HUDEP-2 (cell line): ENCODE measurements around the gene ADGRV1.

ENCODE experiments used
- DNase-seq, 76 experiments: peaks; one replicate each; lab custom pipeline; 2025; ENCODE audit not compliant: unreplicated experiment in 76 of 76; lab: John Stamatoyannopoulos, UW

The ADGRV1 gene

DNA sequence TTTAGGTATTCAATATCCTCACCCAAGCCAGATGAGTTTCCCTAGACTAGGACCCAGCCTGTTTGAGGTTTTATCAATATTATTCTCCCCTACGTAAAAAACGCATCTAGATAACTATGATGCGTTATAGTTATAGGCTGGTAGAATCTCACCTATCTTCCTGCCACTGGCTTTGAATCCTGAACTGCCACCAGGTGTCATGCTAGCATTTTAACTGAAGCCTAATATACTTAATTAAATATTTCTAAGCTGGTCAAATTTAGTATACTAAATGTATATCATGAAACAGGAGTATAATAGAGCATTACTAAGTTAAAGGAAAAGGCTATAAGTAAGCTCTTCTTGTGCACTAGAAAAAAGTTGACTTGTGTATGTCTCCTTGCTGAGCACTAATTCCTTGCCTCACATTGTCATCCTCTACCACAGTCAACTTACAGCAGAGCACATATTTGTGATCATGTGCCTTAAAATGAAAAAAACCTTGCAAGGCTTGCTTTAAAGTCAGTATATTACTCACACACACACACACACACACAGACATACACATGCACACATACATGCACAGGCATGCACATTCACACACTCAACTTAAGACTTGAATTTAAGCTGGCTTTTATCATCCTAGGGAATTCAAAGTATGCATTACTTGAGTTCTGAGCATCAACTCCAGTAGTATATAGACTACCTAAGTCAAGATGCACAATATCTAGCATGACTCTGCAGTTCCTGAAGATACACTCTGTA lies 303.4 kb downstream of the ADGRV1 start:
- no peak for DNase-seq

DNA sequence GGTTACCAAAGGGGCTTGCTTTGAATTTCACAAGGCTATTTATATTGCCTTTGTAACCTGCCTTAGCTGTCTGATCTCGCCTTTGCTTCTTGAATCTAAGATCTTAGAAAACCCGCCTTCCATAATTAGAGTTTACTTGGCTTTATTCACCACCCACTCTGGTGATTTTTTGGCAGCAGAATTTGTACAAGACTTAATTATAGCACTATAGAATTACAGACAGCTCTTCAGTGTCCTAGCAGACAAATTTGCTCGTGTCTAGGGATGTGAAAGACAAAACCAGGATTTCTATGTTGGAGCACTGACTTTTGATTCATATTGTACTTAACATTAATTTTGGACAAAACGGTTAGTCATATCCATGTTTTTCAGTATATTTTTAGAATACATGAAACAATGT lies 306.6 kb downstream of the ADGRV1 start:
- DNase-seq: no peak

DNA sequence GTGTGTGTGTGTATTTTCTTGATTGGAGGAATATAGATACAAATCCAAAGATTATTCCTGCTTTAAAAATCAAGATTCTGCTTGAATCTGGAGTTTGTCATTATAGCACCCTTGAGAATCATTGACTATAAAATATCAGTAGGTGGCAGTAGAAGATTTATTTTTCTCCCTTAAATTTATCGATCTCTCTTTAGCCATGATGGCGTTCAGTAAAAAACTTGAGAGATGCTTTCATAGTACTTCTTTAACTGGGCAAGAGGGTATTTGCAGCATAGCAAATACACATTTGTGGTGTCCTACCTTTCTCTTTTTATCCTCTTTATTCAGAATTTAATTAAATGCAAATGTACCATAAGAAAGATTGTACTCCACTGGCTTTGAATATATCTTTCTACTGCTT lies 307.7 kb downstream of the ADGRV1 start:
- DNase-seq: peak in 15 of 76 experiments; percentile 2 to 39 (median 16)

DNA sequence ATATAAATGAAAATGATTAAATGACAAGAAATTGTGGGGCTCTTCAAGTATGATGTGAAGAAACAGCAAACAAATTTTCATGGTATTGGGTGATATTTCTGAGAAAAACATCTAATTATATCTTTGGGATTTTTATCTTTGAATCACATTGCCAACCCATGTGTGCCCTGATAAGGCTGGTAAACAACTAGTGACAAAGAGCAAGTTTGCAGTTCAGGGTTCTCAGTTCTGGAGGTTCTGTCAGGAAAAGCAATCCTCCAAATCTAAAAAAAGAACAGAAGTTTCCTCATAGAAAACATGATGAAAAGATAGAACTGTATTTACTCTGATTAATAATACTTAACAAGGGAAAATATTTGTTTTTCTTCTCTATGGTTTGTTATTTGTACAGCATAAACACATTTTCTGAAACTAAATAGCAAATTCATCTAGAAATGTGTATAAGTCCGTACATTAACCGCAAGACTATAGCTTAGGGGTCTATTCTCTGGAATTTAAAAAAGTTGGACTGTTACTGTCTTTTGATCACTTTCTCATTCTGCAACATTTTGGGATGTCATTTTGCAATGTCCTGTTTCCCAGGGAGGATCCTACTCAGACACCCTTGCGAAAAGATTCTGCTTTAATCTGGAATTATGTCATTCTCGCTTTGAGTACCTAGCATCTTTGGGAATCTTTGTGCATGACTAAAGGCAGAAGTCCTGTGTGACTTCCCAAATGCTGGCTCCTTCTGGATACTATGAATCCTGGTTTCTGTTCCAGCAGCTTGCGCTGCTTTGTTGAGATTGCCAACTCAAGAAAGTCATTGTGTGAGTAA lies 308.5 kb downstream of the ADGRV1 start:
- DNase-seq: peak in 23 of 76 experiments; percentile 2 to 72 (median 28)

DNA sequence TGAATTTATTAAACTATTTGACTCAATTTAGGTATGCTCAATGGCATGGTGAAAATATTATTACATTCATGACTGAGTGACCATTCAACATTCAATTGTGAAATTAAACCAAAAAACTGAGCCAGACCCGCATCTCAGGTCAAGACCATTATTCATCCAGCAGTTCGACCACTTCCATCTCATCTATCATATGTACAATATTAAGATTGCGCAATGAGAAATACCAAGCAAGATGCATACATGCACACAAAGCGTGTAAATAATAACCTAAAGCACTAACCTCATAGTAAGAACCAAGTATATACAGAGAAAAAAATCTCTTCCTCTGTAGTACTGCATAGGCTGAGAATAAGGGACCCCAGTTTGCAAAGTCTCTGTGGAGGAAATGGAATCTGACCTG lies 310.2 kb downstream of the ADGRV1 start:
- no peak for DNase-seq

DNA sequence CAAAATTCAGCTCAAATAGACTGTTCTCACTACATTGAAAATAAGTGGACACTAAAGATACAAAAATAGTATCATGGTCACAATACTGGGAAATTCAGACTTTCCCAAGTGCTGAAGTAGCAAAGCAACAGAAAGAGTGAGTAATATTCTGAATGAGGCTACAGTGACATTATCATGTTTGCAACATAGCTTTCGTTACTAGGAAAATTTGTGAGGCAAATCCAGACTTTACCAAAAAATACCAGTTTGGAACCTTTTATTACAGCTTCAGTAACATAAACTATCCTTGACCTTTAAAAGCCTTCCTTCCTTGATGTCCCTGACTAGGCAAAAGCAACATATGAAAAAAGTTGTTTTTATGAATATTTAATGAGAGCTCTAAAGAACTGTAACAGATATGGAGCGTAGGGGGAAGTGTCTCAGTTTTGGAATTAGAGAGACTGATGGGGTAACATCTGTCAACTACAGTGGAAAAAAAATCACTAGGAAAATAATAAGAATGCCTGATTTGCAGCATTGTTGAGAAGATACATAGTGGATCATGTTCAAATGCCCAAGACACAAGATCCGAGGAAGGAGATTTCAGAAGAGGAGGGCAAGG lies 312.9 kb downstream of the ADGRV1 start:
- DNase-seq: no peak

DNA sequence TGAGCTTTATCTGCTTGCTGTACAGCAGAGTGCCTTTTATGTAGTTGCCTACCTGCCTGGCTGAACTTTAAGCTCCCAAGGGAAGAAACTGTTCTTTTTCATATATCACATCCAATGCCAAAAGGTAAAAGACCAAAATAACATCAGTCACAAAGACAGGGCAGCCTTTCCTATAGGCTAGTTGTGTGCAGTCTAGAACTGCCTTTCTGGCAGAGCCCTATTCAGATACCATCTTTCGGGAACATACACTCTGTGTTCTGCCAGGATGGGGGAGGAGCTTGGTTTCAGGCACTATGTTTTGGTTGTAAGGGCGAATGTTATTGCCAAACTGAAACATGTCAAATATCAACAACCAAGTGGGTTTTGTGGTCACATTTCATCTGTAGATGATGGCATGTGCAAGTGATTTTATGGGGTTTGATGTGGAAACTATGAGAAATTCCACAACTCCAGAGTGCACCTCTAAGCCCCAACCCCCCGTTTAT lies 314.5 kb downstream of the ADGRV1 start:
- DNase-seq: no peak

DNA sequence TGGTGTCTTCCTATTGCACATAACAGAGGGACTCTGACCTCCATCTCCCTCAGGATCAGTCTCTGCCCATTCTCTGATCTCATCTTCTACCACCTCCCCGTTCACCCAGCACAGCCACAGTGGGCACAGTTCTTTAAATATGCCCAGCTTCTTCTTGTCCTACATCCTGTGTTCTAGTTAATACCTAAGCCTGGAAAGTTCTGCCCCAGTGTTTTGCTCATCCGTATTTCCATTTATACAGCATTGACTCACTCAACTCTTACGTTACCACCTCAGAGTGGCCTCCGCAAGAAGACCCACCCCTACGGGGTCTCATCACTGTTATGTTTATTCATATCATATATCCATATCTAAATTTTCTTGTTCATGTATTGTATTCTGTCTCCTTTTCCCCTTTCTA lies 315.5 kb downstream of the ADGRV1 start:
- no peak for DNase-seq

DNA sequence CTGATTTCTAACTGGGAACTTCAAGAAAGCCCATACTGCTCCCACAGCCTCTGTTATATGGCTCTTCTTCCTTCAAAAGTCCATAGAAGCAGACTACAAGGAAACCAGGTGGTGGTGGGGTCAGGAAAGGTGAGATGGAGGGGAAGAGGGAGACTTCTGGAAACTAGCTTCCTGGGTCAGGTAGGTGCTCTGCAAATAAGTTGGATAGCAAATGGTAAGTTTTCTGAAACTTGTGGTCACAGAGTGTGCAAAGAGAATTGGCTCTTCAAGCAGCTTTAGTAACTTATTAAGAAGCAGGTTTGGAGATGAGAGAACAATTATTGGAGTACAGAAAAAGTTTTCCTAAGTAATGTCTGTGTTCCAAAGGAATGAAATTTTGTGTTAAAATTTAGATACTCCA lies 316.9 kb downstream of the ADGRV1 start:
- no peak for DNase-seq

DNA sequence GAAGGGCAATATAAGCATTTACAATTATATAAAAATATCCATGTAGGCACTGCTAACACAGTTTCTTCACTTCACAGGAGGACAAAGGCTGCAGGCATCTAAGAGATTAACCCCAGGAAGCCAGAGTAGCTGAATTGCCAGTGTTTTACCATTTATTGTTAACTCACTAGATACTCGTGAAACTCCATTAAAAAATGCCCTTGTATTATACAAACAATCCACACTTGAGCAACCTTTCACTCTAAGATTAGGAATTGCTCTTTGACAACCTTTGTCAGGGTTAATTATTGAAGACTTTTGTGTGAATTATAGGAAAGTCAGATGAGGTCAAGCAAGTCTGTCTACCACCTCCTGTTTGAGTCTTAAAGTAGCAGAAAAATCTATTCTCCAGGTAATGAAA lies 317.8 kb downstream of the ADGRV1 start:
- no peak for DNase-seq

DNA sequence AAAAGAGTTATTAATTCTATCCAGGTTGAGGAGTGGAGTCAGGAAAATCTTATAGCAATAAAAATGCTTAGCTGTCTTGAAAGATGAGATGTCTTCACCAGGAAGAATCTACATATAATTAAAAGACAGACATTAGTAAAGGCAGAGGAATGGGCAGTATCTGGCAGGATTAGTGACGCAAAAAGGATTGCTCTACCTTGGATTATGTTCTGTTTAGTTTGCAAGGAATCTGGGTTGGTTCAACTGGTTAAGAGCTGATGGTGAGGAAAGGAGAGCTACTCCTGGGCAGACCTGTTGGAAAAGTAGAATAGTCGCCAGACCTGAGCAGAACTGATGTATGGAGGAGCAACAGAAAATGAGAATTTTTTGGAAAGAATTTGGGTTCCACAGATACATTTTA lies 318.5 kb downstream of the ADGRV1 start:
- DNase-seq: no peak

DNA sequence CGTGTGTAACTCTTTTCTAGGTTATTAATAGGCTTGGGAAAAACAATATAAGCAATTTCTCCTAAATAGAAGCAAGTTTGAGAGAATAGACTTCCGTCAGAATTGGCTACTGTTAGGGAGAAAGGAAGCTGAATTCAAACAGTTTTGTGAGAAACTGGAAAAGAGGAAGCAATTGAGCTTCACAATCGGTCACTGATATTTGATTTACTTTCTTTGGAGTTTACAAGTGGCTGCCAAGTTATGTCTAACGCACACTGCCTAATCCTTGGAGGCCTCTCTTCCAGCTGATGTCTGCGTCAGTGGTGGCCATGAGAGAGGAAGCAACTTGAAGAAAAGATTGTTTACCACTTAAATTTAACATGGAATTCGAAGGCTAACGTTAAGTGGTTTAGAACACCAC lies 319.5 kb downstream of the ADGRV1 start:
- no peak for DNase-seq

DNA sequence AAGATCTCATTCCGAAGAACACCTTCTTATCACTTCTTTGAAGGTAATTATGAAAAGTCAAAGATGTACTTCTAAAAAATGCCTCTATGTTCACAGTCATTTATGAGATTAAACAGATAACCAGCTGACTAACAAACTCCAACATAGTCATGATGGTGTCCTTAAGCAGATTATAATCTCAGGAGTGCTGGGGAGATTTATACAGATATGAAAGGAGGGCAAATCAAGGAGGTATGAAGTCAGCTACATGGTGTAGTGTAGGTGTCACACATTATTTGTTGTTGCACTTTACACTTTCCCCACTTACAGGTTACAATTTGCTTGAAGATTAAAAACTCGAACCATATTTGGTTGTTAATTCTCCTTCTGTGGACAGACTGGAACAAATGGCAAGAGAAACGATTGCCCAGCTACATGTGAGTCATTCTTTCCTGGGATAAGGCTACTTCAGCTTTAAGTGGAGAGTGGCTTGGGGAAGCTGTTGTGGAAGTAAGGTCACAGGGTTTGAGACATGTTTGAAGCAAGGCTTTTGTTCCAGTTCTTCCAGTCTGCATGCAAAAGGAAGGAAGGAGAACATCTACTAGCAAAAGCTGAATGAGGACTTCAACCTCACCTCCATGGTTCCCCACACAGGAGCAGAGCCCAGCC lies 320.1 kb downstream of the ADGRV1 start:
- DNase-seq: no peak

DNA sequence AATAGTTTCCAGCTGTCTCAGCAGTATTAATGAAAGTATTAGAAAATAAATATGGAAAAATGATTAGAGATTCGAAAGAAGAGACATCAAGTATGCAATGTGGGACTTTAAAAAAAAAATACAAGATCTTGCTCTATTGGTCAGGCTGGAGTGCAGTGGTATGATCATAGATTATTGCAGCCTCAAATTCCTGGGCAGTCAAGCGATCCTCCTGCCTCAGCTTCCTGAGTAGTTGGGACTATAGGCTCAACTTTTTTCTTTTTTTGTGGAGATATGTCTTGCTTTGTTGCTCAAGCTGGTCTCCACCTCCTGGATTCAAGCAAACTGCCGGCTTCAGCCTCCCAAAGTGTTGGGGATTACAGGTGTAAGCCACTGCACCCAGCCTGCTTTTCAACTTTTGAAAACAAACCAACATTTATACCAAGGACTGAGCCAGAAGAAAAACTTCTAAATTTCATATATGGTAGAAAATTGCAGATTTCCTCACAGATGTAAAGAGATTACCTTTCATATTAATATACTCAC lies 323.1 kb downstream of the ADGRV1 start:
- no peak for DNase-seq

DNA sequence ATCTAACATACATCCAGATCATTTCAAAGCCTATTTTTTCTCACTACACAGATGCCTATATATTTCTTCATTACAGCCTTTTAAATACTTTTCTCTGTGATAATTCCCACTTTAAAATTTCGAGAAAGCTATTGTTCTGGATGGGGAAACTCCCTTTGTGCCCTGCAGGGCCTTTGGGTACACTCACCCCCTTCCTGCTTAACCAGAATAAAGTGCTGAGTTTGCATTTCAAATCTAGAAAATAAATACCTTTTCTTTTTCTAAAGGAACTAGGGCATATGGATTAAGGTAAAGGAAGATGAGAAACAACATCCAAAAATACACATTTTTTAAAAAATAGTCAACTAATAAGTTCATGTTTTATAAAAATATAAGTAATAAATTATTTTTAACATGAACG lies 323.9 kb downstream of the ADGRV1 start:
- no peak for DNase-seq

DNA sequence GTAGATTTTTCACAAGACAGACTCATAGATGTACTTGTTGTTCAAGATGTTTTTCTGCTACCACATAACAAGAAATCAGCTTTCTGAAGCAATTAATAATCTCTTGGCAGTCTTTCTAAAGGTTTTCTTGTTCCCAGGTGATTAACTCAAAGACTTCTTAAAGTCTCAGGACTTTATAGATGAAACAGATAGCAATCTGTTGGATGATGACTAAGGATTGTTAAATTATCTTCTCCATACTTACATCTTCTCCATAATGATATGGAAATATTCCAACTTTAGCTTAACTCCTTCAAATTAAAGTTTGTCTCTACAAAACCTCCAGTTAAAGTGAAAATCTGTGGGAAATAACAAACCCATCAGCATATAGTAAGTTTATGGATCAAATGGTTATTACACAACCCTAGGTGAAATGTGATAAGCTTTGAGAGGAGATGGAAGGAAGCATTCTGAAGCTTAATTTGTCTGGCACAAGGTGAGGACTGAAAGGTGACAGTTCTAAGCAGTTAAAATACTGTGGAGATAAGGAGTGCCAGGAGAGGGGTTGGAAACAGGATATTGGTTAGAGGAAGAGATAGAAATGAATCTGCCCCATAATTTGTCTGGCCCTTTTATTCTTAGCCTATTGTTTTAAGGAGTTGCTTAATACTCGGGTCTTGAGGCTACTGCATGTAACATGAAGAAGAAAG lies 326.7 kb downstream of the ADGRV1 start:
- no peak for DNase-seq

DNA sequence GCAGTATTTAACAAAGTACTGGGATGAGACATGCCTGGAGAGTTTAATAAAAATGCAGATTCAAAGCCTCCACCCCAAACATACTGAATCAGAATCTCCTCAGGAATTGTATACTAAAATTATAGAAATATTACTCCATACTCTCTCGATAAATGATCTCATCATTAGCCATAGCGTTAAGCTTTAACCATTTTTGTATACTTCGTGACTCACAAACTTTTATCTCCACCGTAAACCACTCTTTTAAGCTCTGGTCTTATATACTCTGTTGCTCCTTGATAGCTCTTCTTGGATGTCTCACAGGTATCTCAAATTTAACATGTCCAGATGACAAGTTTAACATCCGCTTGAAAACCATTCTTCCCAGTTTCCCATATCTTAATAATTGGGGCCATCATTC lies 327.8 kb downstream of the ADGRV1 start:
- DNase-seq: no peak

DNA sequence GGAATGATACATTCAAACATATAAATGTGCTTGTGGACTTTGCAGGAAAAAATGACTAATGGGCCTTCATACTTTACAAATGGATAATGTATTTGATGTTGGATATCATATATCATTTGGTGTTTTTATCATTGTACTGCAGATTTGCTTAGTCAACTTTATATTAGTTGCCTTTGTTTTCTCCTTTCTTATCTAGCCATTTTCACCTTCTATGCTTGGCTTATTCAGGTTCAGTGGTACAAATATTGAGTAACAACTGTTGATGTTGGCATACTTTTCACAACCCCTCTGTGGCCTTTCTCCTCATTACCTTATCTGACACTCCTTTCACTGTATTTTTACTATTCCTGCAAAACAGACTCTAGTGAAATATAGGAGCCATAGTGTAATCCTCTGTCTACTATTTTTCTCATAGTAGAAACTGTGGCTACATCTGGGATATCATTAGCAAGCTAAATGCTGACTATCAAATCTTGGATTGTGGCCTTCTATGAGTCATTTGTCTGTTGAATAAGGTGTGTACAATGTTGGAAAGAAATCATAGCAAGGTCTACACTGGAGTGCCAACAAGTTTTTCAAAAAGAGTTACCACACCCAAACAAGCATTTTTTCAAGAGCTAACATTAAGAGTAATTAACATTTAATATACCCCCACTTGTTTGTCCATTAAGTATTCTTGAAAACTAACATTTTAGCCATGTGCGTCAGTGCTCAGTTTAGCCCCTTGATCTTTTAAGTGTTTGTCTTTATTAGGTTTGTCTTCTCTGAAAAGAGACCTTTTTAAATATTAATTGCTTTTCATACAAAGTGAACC lies 330.1 kb downstream of the ADGRV1 start:
- DNase-seq: no peak

DNA sequence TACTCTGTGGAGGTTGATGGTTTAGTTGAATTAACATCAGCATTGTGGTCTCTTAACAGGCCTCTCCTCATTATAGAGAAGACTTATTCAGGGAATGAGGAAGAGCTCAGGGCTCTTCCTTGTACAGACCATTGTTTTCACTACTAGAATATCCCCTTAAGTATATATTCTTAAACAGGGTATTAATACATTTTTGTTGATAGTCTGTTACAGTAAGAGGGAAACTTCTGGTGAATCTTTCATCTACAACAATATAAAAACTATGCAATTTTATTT lies 330.7 kb downstream of the ADGRV1 start:
- no peak for DNase-seq

DNA sequence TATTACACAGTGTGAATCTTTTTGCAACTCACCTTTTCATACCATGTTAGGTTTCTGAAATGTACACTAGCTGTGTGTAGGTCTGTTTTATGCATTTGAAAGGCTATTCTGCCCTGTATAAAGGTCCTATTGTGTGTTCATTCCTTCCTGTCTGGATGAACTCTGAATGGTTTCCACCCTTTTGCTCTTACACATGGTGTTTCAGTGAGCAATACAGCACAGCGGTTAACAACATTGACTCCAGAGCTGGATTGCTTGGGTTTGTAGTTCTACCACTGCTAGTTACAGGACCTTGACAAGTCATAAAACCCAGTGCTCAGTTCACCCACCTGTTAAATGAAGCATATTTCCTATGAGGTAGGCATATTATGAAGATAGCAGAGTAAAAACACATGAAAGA lies 331.6 kb downstream of the ADGRV1 start:
- DNase-seq: no peak
